A549 treated with Hydrocortisone at 1 μM for 4 hours (cell line): ENCODE results near the gene TCEAL9. TPM values are rescaled to one million over a fixed set of nuclear protein-coding genes. Genes with fewer than 3 reads are reported as not detected.

Source experiments
- total RNA-seq: library from RNA; stranded (reverse); fragments of 200-300 nt; extraction: Qiagen RNA extraction; gene quantifications from 5 replicates; pipeline ENCODE4 v1.2.3, GENCODE V29; 2022

Gene TCEAL9, protein sequence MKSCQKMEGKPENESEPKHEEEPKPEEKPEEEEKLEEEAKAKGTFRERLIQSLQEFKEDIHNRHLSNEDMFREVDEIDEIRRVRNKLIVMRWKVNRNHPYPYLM
- 87.2 to 150 TPM (median 94.3 TPM) in 5 replicates for total RNA-seq

DNA sequence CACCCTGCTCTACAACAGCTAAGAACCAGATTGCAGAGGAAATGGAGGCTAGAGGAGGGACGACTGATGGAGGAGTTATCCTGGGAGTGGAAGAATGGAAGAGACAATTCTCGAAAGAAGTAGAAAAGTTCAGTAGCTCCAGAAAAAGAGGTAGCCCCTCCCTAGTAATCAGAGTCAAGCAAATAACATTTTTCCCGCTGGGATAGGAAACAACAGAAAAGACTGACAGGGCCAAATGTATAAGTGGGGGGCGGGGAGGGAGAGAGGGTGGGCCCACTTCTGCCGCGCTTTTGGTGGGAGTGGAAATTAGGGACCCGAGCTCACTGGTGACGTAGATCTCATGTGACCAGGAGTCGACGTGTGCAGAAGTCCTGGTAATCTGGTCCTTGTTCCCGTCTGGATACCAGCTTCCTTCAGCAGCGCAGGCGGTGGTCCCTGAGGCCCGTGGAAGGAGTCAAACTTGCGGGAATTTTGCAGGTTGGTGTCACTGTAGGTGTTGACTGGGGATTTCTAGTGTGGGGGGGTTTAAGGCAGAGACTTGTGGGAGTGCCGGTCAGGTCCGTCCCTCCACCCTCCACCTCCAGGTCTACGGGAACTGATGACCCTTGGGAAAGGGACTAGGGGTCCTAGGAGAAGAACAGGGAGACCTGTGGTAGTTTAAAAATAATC lies at the start of gene TCEAL9:
Gene TCEAL9 (plus strand): TSS at position 377 of the 669 bp plus-strand sequence. CDS start 1,179 bp downstream, outside the sequence.

DNA sequence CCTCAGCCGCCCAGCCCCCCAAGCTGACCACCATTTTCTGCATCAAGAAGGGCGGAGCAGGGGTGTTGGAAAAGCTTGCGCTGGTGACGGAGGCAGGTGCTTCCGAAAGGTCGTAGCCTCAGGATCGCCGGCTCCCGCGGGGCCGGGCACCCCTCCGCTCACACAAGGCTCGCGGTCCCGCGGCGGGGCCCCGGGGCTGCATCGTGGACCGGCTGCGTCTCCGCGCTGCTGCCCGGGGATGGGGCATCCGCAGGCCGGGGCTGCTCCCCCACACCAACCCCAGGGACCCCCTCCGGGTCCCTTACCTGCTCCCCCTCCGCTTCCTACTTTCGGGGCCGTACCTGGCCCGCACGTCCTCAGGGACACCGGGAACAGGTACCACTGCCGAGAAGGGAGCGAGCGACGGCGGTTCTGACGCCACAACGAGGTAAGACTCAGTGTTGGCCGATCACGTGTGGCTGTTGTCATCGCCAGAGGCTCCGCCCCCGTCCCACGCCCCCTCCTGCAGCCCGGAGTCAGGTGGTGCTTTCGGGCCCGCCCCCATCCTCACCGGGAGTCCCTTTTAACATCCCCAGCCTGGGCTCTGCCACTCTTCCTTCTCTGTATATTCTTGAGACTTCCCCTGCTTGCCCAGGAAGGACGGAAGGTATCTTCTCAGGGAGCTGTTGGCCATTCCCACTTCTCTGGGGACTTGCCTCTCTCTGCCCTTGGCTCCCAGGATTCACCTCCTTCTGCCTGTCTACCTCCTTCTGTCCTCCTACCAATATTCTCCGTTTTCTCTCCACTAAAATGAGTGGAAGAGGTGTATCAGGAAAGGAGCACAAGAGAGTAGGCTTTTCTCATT lies 45.5 kb upstream of the TCEAL9 start, which contains the start of gene BEX2:
Gene BEX2 (minus strand): TSS at position 436 of the 844 bp plus-strand sequence. CDS start 1,014 bp downstream, outside the sequence.

GRCh38 chrX:103329991-103330390 lies 26.3 kb upstream of the TCEAL9 start, which contains the start of gene TCEAL7:
TCEAL7 (plus strand) TSS chrX:103330239; CDS start chrX:103331404, 1,165 bp downstream.

DNA sequence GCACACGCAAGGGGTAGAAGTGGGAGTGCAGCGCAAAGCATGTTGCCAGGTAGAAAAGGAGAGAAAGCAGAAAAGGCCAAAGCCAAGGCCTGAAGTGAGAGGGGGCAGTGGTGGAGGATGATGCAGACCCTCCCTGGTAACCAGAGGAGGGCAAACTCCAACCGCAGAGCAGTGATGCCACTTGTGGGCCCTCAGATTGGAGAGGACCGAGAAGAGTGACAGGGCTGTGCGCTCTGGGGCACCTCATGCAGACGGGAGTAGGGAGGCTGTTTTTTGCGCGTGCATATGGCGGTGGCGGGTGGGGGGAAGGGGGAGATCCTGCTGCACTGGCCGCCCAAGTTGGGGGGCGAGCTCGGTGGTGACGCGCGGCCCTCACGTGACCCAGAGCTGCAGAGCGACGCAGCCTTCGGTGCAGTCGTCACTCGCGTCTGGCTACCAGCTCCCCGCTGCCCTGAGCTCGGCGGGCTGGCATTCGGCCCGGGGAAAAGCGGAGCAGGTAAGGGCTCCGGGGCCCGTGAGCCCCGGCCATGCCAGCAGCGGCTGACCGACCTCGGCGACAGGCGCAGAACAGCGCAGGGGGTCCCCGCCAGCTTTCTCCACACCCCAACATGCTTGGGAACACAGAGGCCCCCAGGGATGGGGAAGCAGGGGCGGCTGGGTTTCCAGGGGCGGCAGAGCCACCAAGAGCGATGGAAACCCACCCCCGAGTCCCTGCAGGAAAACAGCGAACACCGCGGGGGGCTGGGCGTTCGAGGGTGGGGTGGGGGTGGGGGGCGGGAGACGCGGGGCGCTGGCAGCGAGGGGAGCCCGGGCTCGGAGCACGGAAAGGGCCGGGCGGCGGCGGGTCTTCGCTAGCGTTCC lies 20.0 kb downstream of the TCEAL9 start, which contains the start of gene BEX3:
Gene BEX3 (plus strand): TSS at position 421 of the 861 bp plus-strand sequence. CDS start 984 bp downstream, outside the sequence.

Other genes starting within 250 kb of the TCEAL9 start
- 1.6 to 2.5 TPM (median 2.0 TPM) in 5 replicates for gene BEX4, start 141.4 kb upstream of the TCEAL9 start, total RNA-seq
- 26.3 to 38.3 TPM (median 28.3 TPM) in 5 replicates for gene TCEAL8, start 101.4 kb upstream of the TCEAL9 start, total RNA-seq
- gene TCEAL5, start 79.8 kb upstream of the TCEAL9 start, total RNA-seq: 0.11 TPM in 1 of 5 replicates, not detected in the others
- gene BEX2, start 45.5 kb upstream of the TCEAL9 start, total RNA-seq: 7.1 to 12.0 TPM (median 9.3 TPM) in 5 replicates
- not detected in 5 replicates for gene TCEAL7, start 26.3 kb upstream of the TCEAL9 start, total RNA-seq
- gene BEX3, start 20.0 kb downstream of the TCEAL9 start, total RNA-seq: 224 to 269 TPM (median 256 TPM) in 5 replicates
- 0.06 TPM in 3 of 5 replicates, not detected in the others for gene RAB40A, start 163.0 kb downstream of the TCEAL9 start, total RNA-seq
- 111 to 157 TPM (median 119 TPM) in 5 replicates for gene TCEAL4, start 229.0 kb downstream of the TCEAL9 start, total RNA-seq